ENCODE results near the gene SLC6A4. TPM values are rescaled to one million over a fixed set of nuclear protein-coding genes. Genes with fewer than 3 reads are reported as not detected.

SLC6A4 gene
- total and polyA plus RNA-seq, 10 of the 15 experiments (the other 5 are each of a cell fraction or from before 2014, with no cell fraction given): 5.3 to 20.6 (median 10.1) TPM

DNA sequence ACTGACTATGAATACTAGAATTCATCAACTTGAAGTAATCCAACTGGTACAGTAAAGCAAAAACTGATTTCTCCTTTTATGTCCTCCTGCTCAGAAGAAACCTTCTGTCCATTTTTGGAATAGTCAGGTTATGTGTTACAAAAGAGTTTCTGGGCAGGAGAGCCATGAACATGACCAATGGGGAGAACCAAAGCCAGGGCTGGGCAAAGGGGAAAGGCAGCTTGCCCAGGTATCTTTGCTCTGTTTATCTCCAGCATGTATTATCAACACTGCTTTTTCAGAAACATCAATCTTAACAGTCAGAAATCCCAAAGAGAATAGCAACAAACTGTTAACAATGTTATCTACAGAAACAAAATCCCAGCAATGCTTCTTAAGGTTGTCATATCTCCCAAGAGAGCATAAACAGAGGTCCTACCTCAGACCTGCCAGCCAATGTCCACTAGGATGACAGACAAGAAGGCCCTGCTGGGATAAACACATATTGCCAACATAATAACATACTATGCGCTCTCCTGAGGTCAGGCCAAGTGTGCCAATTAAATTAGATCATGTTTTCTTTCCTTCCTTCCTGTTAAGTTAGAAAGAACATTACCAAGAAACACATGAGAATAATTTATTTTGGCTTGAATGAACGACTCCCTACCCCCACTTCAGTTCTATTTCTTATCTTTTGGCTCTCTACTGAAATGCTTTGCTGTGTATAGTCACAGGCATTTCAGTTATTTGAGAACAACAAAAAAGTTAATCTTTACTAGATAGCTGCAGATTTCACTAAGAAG, 28.2 kb upstream of the SLC6A4 start:
- in situ Hi-C loops (cut with MboI): no loop called here
- POLR2A ChIA-PET: no interaction called here
- no peak overlapping the region for H2AFZ ChIP-seq (ENCODE audit: control insufficient read depth, low read depth, low read length)
- no peaks in the 10 kb centered on the region for H3K4me1 ChIP-seq (ENCODE audit: control insufficient read depth, insufficient read depth, low read length)
- RAD21 ChIA-PET (ENCODE audit: unreplicated experiment): no interaction called here
- H3K4me3 ChIP-seq: no peak overlapping the region
- no peak overlapping the region for H3K9ac ChIP-seq (ENCODE audit: control insufficient read depth, insufficient read depth, low read length)
- intact Hi-C loops (cut with micrococcal nuclease; ENCODE audit: unreplicated experiment): no loop called here
- CTCF ChIA-PET: interaction anchor here (0.6 to 1.6 kb wide), 2 partner anchors 117 to 139 kb away, joined by 3 to 8 read pairs; no protein-coding TSS in a partner anchor
- SMC1A ChIA-PET (ENCODE audit: uncharacterized antibody, unreplicated experiment): interaction anchor here (0.9 to 1.1 kb wide), 2 partner anchors 73 to 159 kb away, joined by 3 read pairs; no protein-coding TSS in a partner anchor
- H3K36me3 ChIP-seq (ENCODE audit: control insufficient read depth in 2 of 2, insufficient read depth in 2 of 2, low read length in 1 of 2): peaks cover 8 to 28% of the 10 kb centered on the region in 2 experiments
- no peaks in the 10 kb centered on the region for H4K20me1 ChIP-seq (ENCODE audit: control insufficient read depth, insufficient read depth)
- H3K27ac ChIP-seq (ENCODE audit: control insufficient read depth, insufficient read depth): no peak overlapping the region
- ATAC-seq (no peak), DNase-seq (ENCODE audit: low read depth, low spot score) (no peak), FAIRE-seq (no peak)
- H3K4me2 ChIP-seq (ENCODE audit: control insufficient read depth, insufficient read depth): no peak overlapping the region
- WGBS (ENCODE audit: insufficient coverage, insufficient replicate concordance, low lambda C conversion rate, missing lambda C conversion rate): 73% methylated on average over 2 of the region's 2 CpGs
- no peaks in the 10 kb centered on the region for H3K9me3 ChIP-seq (replicated peaks; ENCODE audit: control insufficient read depth, insufficient read depth, low read length)
- H3K79me2 ChIP-seq (ENCODE audit: control insufficient read depth, insufficient read depth, low read length): no peaks in the 10 kb centered on the region
- TF ChIP-seq NFYB (IDR thresholded peaks at IDR 0.05; ENCODE audit: insufficient read depth, low read depth, low read length) (no peak), TCF12 (IDR thresholded peaks at IDR 0.05; ENCODE audit: low read depth, low read length) (no peak), CHD1 (IDR thresholded peaks at IDR 0.05; ENCODE audit: low read depth, low read length) (no peak), ZSCAN29 (IDR thresholded peaks at IDR 0.05) (no peak), KLF5 (IDR thresholded peaks at IDR 0.05; ENCODE audit: partially characterized antibody) (no peak), TAF1 (IDR thresholded peaks at IDR 0.05; ENCODE audit: borderline replicate concordance, low read depth, low read length) (no peak), SPI1 (IDR thresholded peaks at IDR 0.05; ENCODE audit: borderline replicate concordance, insufficient read depth, low read depth, low read length) (no peak), RAD21 (IDR thresholded peaks at IDR 0.05; ENCODE audit: insufficient read depth, low read depth, low read length) (no peak), BHLHE40 (IDR thresholded peaks at IDR 0.05; ENCODE audit: borderline replicate concordance in 1 of 2, low read depth in 2 of 2, low read length in 1 of 2) (no peak), FOXK2 (IDR thresholded peaks at IDR 0.05) (no peak), MEF2B (IDR thresholded peaks at IDR 0.05; ENCODE audit: partially characterized antibody, poor library complexity, severe bottlenecking) (no peak), TCF7 (IDR thresholded peaks at IDR 0.05; ENCODE audit: borderline replicate concordance) (no peak), PAX8 (IDR thresholded peaks at IDR 0.05) (no peak), TCF3 (IDR thresholded peaks at IDR 0.05; ENCODE audit: borderline replicate concordance, insufficient read depth, low read depth, low read length) (no peak), CBX5 (IDR thresholded peaks at IDR 0.05; ENCODE audit: low read depth) (no peak), STAT1 (conservative IDR thresholded peaks at IDR 0.05) (no peak), NR2C1 (IDR thresholded peaks at IDR 0.05) (no peak), IKZF2 (IDR thresholded peaks at IDR 0.05) (no peak)
- H3K27me3 ChIP-seq (replicated peaks in 1 of 2; ENCODE audit: control insufficient read depth in 2 of 2, insufficient read depth in 2 of 2, low read length in 1 of 2): no peaks in the 10 kb centered on the region
- no TSS peak for BruUV-seq (replicated peaks)
